WERI-Rb-1 (cell line): ENCODE results near the gene GABRG2.

Source experiments
- DNase-seq: peaks from one replicate; pipeline ENCODE4 v3.0.0-alpha.2; 2020
- H3K27ac ChIP-seq: fragments of 250-450 bp; sonication (Bioruptor Pico); 2 replicates; pipeline ENCODE4 v1.5.1; 2020; ENCODE audit warnings: mild to moderate bottlenecking, moderate library complexity
- H3K27me3 ChIP-seq: fragments of 250-450 bp; sonication (Bioruptor Pico); 2 replicates; pipeline ENCODE4 v1.5.1; 2021; ENCODE audit warnings: mild to moderate bottlenecking, low read depth, moderate library complexity; ENCODE audit not compliant: insufficient read depth, severe bottlenecking
- H3K36me3 ChIP-seq: fragments of 250-450 bp; sonication (Bioruptor Pico); 2 replicates; pipeline ENCODE4 v1.5.1; 2020; ENCODE audit warnings: mild to moderate bottlenecking, moderate library complexity
- H3K4me3 ChIP-seq: 2 replicates; pipeline ENCODE4 v1.5.1; 2011; ENCODE audit warnings: low read depth, mild to moderate bottlenecking, control low read depth, low read length
- H3K9me3 ChIP-seq: fragments of 250-450 bp; sonication (Bioruptor Pico); 2 replicates; pipeline ENCODE4 v1.5.1; 2021; ENCODE audit warnings: mild to moderate bottlenecking, moderate library complexity; ENCODE audit not compliant: severe bottlenecking
- CTCF ChIP-seq: IDR thresholded peaks from 2 replicates; pipeline ENCODE4 v1.5.1; 2011; ENCODE audit warnings: low read depth, mild to moderate bottlenecking, control low read depth, inconsistent platforms, low read length

Gene GABRG2

GRCh38 chr5:162160401-162160800, 92.8 kb downstream of the GABRG2 start:
- H3K27ac ChIP-seq = no peak overlapping the region
- no peaks in the 10 kb centered on the region for H3K9me3 ChIP-seq
- peaks cover 21% of the 10 kb centered on the region for H3K27me3 ChIP-seq
- no peak for DNase-seq
- TF ChIP-seq CTCF = no peak
- H3K36me3 ChIP-seq = no peaks in the 10 kb centered on the region
- no peak overlapping the region for H3K4me3 ChIP-seq

- no peak for TF ChIP-seq CTCF
Observed at GRCh38 chr5:162163663-162164062, 96.1 kb downstream of the GABRG2 start.

GRCh38 chr5:162174358-162174974, 106.9 kb downstream of the GABRG2 start:
- Histone ChIP-seq H3K4me3 (no peak overlapping the region), H3K27ac (no peak overlapping the region), H3K9me3 (no peaks in the 10 kb centered on the region), H3K27me3 (peaks cover 18% of the 10 kb centered on the region), H3K36me3 (no peaks in the 10 kb centered on the region)
- TF ChIP-seq CTCF = no peak
- DNase-seq = no peak

More at GRCh38 chr5:162163663-162164062, 96.1 kb downstream of the GABRG2 start:
- H3K27me3 ChIP-seq = peaks cover 15% of the 10 kb centered on the region
- no peak overlapping the region for H3K4me3 ChIP-seq
- H3K9me3 ChIP-seq = no peaks in the 10 kb centered on the region
- H3K27ac ChIP-seq = no peak overlapping the region
- DNase-seq = no peak
- no peaks in the 10 kb centered on the region for H3K36me3 ChIP-seq

GRCh38 chr5:162187371-162187770, 119.8 kb downstream of the GABRG2 start:
- TF ChIP-seq CTCF = no peak
- Histone ChIP-seq H3K36me3 (no peaks in the 10 kb centered on the region), H3K27me3 (peaks cover 37% of the 10 kb centered on the region), H3K27ac (no peak overlapping the region), H3K9me3 (no peaks in the 10 kb centered on the region), H3K4me3 (no peak overlapping the region)
- DNase-seq = no peak

GRCh38 chr5:162189719-162190118, 122.1 kb downstream of the GABRG2 start:
- H3K4me3 ChIP-seq = no peak overlapping the region
- H3K27me3 ChIP-seq = peaks cover 43% of the 10 kb centered on the region
- no peak for TF ChIP-seq CTCF
- no peaks in the 10 kb centered on the region for H3K9me3 ChIP-seq
- no peaks in the 10 kb centered on the region for H3K36me3 ChIP-seq
- no peak overlapping the region for H3K27ac ChIP-seq
- DNase-seq = no peak

- Histone ChIP-seq H3K36me3 (no peaks in the 10 kb centered on the region), H3K27me3 (peaks cover 60% of the 10 kb centered on the region)
Observed at GRCh38 chr5:162193012-162193411, 125.4 kb downstream of the GABRG2 start.

More at GRCh38 chr5:162193012-162193411, 125.4 kb downstream of the GABRG2 start:
- TF ChIP-seq CTCF = no peak
- DNase-seq = no peak
- no peak overlapping the region for H3K27ac ChIP-seq
- H3K9me3 ChIP-seq = no peaks in the 10 kb centered on the region
- H3K4me3 ChIP-seq = no peak overlapping the region
